DMS53 treated with DMSO at 0.1 percent for 48 hours (cell line): ENCODE data around the gene RPP40.
A peak's percentile ranks its signal among the peaks of the same experiment; 100 is the strongest.
"Not testable (repeated sequence)": the region's sequence is repeated elsewhere in the genome, so short reads cannot be mapped to it uniquely, and the experiment has no call there.

Source experiments
- DNase-seq: peaks from one replicate; lab custom pipeline; 2025; ENCODE audit not compliant: unreplicated experiment; lab: John Stamatoyannopoulos, UW

The RPP40 gene

DNA sequence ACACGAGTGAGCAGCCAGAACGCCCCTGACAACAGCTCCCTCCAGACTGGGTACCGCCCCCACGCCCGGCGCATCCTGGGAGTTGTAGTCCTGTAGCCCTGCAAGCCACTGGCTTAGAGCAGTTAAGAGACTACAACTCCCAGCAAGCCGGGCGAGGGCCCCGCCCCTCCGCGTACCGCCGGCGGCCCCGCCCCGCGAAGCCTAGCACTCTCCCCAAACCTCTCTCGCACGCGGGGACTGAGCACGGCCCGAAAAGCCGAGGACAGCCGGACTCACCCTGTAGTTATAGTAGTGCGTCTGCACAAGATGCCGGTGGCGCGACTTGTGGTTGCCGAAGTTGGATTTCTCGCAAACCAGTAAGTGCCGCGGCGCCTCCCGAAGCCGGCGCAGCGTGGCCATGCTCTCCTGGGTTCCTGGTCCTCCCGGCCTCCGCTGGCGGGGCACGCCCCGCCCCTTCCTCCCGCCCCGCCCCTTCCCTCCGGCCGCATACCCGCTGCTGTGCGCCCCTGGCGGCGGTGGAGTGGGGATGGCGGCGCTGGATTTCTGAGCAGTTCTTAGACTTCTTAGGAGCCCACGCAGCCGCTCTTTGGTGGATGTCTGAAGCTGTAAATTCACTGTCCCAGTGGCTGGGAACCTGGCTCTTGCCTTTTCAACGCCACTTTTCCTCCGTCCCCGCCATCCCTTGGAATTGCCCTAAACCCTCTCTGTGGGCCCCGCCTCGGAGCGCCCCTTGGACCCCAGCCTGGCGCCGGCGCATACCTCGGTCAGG is at the start of gene RPP40:
Gene RPP40 (minus strand): TSS at position 434 of the 769 bp plus-strand sequence. CDS start 35 bp downstream, at position 399.
- peak; percentile 91 for DNase-seq

DNA sequence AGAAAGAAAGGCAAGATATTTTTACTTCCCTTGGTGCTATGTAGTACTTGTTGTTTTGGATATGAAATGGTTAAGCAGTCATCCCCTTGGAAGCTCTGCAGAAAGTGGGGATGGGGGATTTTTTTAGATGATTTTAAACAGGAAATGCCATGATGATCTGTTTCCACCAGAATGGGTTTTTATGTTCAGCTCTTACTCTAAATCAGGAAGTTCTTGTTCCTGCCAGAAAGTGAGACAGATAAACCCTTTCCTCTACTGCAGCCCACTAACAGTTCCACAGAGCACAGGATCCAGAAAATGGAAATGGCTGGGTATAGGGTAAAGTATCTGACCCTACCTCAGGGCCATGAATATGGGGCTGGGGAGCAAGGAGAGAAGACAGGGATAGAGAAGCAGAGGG is 49.2 kb upstream of the RPP40 start:
- no peak for DNase-seq

- DNase-seq, result no peak
Measured at GRCh38 chr6:5051394-5051793, 47.6 kb upstream of the RPP40 start.

GRCh38 chr6:5050009-5050408 is 46.2 kb upstream of the RPP40 start:
- DNase-seq, result no peak

- DNase-seq, result no peak
Measured at GRCh38 chr6:5046430-5046829, 42.6 kb upstream of the RPP40 start.

- DNase-seq, result no peak
Measured at GRCh38 chr6:5045416-5045815, 41.6 kb upstream of the RPP40 start.

DNA sequence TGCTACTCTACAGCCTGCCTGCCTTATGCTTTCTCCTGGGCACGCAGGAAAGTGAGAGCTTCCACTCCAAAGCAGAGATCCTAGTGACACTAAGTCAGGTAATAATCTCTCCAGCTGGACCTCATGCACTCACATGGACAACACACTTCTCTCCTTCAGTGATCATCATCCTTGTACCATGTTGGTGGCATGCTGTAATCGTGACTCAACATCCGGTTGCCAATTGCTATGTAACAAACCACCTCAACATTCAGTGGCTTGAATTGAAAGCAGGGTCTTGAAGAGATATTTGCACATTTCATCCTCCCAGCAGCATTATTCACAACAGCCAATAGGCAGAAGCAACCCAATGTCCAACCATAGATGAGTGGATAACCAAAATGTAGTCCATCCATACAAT is 41.0 kb upstream of the RPP40 start:
- no peak for DNase-seq

DNA sequence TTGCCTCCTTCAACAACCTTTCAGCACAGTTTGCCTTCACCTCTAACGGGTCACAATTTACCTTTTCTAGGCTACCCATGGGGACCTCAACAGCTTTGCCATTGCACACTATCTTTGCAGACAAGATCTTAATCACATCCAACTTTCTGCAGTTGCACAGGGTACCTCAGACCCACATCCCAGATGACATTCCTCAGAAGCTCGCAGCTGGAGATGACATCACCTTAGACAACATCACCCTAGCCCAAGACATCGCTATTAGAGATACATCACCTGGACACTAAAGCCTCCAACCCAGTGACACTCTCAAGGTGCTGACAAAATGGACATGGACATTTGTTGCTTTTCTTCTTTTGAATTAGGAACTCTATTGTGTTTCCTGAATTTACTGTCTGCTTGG is 38.6 kb upstream of the RPP40 start:
- DNase-seq, result no peak

- DNase-seq, result no peak
Measured at GRCh38 chr6:5041955-5042354, 38.1 kb upstream of the RPP40 start.

- no peak for DNase-seq
Measured at GRCh38 chr6:5036269-5036668, 32.4 kb upstream of the RPP40 start.

DNA sequence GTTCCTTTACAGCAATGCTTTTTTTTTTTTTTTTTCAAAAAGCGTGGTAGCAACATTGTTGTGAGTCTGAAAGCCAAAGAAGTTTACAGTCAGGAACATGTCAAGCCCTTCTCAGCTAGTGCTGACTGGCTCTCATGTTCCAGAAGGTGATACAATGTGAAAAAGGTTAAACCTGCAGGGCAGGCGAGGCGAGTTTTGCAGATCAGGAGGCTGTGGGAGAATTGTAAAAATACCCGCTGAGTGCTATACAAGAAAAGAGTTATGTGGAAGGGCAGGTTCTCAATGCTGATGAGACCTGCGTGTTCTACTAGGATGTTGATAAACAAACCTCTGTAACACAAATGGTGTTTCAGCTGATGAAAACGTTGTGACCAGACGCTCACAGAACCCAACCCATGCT is 30.9 kb upstream of the RPP40 start:
- no peak for DNase-seq

DNA sequence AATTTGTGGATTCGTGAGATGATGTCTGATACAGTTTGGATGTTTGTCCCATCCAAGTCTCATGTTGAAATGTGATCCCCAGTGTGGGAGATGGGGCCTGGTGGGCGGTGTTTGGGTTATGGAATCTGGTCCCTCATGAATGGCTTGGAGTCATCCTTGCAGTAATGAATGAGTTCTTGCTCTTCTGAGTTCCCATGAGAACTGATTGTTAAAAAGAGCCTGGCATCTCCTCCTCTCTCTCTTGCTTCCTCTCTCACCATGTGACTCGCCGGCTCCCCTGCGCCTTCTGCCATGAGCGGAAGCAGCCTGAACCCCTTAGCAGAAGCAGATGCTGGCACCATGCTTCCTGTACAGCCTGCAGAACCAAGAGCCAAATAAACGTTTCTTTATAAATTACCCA is 30.5 kb upstream of the RPP40 start:
- DNase-seq, result no peak

GRCh38 chr6:5033214-5033904 is 29.5 kb upstream of the RPP40 start:
- not testable (repeated sequence) for DNase-seq

DNA sequence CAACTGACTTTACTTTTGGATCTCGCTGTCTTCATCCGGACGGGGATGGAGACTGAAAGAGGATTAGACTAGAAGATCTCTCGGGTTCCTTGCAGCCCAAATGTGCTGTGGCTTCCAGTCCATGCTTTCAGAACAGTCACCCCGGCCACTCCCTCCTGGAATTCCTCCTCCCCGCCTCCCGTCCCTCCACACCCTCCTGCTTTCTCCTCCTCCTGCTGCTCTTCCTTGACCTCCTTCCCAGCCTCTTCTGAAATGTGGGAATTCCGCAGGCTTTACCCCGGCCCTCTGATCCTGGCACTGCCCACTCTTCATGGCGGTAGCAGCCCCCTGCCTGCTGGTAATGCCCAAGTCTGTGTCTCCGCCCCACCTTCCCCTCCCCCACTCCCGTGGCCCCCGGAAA is 28.9 kb upstream of the RPP40 start:
- not testable (repeated sequence) for DNase-seq

GRCh38 chr6:5031150-5031549 is 27.3 kb upstream of the RPP40 start:
- no peak for DNase-seq

DNA sequence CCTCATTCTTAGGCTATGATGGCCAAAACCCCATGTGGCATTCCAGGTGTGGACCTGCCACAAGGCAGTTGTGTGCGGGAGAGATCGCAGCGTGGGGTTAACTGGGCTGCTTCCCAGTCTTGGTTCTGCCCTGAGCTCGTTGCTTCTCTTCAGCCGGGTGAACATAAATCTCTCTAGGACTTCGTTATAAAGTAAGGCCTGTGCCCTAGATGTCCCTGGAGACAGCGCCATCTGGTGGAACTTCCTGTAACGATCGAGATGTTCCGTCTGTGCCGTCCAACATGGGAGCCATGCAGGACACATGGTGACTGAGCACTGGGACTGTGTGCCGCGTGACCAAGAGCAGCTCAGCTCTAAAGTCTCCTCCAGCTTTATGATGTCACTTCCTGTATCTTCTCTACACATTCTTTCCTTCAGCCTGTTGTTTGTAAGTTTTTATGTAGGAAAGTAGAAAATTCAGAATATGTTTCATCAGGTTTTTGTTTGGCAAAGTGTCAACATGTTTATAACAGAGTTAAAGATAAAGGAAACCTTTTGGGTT is 26.8 kb upstream of the RPP40 start:
- DNase-seq, result peak; percentile 87

- DNase-seq, result no peak
Measured at GRCh38 chr6:5029609-5030008, 25.8 kb upstream of the RPP40 start.

DNA sequence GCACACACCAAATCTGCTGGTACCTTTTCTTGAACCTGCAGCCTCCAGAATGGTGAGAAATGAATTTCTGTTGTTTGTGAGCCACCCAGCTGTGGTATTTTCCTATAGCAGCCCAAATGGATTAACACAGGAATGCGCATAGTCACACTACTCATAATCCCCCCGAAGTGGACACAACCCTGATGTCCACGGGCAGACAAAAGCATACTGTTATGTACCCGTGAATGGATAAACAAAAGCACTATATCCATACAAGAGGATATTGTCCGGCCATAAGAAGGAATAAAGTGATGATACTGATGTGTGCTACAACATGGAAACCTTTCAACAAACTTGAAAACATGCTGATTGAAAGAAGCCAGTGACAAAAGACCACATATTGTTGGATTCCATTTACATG is 25.1 kb upstream of the RPP40 start:
- no peak for DNase-seq

DNA sequence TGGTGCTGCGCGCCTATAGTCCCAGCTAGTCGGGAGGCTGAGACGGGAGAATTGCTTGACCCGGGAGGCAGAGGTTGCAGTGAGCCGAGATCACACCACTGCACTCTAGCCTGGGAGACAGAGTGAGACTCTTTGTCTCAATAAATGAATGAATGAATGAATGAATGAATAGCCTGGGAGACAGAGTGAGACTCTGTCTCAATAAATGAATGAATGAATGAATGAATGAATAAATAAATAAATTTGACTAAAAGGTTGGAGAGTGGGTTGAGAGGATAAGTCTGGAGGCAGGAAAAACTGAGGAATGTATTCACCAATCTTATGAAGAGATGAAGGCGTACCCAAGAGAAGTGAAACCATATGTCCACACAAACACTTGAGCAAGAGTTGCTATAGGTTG is 24.5 kb upstream of the RPP40 start:
- no peak for DNase-seq

DNA sequence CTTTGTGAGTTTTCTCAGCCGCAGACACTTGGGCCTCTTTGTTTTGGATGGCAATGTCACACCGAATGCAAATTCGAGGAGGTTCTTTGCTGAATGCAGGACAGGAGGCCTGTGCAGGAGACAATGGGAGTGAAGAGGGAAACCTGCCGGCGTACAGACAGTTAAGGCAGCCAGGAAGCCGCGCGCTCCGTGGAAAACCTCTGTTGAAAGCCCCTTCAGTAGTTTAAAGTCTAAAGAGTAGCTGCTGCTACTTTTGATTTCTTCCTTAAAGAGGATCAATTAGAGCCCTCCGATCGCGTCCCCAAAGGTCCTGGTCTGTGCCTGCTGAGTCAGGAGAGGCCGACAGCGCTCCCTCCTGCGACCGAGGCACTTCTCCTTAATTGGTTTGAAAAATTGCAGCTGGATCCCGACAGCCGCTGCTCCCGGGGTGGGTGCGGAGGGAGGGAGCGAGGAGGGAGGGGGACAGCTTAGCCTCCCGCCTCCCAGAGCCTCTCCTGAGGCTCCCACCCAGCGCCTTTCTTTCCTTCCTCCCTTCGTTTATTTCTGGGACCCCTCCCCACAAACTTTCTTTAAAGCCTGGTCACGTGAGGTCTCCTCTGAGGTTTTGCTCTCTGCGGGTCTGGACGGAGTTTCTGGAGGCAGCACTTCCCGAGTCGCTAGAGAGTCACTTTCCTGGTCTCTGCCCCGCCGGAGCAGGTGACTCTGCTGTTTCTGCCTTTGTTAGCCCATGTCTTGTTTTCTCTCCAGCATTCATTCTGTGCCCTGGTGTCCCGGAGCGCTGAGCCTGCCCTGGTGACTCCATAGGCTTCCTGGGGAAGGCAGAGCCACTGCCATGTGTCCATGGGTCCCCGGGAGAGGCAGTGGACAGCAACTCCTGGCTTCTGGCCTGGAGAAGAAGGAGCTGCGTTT is 22.3 kb upstream of the RPP40 start:
- DNase-seq, result peak; percentile 54

DNA sequence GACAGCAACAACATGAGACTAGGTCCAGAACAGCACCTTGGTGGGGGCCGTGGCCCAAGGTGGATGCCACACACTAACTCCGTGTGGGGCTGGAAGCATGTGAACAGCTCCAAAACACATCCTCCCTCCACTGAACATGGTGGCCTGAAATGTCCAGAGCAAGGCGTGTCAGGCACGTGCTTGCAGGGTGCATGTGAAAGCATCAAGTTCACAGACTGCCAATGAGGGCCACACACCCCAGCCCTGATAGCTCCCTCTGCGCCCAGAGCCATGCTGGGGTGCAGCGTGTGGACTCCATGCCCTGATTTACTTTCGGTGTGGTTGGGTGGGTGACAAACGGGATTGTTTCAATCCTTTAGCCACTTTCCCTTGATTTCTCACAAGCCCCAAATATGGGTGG is 20.1 kb upstream of the RPP40 start:
- no peak for DNase-seq
